SKM-1 treated with dmso at 0.1 percent for 144 hours (cell line): ENCODE results near the gene CYBA.

ENCODE experiments used
- DNase-seq: peaks from one replicate; lab custom pipeline; 2025; ENCODE audit not compliant: unreplicated experiment; lab: John Stamatoyannopoulos, UW

CYBA gene

GRCh38 chr16:88647178-88648070 is 3.4 kb downstream of the CYBA start:
- DNase-seq: no peak

- DNase-seq: no peak
Measured at GRCh38 chr16:88646345-88647034, 4.4 kb downstream of the CYBA start.

DNA sequence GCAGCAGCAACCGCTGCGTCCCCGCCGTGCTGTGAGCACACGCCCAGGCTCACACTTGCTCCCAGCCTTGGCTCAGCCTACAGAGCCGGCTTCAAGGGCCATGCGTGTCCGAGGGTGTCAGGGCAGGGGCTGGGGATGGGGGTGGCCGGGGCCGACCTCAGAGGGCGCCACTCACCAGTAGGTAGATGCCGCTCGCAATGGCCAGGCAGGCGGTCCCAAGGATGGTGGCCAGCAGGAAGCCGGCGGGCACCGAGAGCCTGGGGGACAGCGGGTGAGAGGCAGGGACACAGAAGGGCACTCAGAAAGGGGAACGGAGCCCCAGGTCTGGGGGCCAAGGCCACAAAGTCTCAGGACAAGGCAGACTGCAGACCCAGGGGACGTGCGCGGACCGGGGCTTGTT is 4.9 kb downstream of the CYBA start:
- no peak for DNase-seq

DNA sequence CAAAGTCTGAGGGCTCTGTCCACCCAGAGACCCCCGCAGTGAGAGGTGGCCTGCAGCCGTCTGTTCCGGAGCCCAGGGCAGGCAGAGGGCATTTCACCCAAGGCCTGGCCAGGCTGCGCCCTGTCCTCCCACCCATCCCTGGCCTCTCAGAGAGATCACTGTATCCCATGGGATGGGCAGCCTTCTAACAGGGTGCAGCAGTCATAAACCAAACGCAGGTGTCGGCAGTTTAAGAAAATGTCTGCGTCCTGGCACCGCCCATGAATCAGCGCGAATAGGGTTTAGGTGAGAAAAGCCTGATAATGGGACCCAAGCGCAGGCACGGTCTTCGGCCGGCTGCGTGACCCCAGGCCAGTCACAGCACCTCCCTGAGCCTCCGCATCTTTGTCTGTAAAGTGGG is 5.4 kb downstream of the CYBA start:
- DNase-seq: no peak

- DNase-seq: no peak
Measured at GRCh38 chr16:88643644-88643932, 7.3 kb downstream of the CYBA start.

- no peak for DNase-seq
Measured at GRCh38 chr16:88642881-88643643, 7.8 kb downstream of the CYBA start.

DNA sequence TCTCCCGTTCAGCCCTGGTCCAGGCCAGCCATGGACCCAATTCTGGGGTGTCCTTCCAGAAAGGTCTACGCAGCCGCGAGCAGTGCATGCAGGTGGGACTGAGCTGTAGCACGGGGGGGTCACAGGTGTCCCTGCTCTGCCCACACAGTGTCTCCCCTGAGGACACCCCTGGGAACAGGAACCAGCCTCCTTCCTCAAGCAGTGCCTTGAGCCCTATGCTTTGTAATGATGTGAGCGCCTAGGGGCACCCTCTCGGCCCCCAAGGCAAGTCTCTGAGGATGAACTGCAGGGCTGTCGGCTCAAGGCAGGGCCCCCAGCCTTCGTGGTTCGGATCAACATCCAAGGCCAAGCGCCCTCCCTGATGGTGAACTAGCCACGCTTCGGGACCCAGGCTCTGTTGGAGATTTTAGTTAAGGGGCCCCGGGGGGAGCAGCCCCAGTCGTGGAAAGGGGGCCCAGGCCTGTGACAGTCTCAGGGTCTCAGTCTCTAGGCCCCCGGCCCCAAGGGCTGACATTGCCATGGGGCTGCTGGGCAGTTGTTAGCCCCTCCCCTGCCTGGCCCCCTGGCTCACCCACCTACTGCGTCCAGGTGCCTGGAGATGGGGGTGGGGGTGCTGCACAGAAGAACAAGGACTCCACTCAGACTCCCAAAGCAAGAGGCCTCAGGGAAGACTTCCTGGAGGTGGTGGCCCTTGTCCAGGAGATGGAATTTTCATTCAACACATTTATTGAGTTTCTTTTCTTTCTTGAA is 10.2 kb downstream of the CYBA start:
- no peak for DNase-seq

DNA sequence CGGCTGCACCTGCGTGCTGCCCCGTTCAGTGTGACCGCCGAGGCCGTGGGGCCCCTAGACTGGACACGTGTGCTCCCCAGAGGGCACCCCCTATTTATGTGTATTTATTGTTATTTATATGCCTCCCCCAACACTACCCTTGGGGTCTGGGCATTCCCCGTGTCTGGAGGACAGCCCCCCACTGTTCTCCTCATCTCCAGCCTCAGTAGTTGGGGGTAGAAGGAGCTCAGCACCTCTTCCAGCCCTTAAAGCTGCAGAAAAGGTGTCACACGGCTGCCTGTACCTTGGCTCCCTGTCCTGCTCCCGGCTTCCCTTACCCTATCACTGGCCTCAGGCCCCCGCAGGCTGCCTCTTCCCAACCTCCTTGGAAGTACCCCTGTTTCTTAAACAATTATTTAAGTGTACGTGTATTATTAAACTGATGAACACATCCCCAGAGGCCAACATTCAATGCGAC is 10.8 kb downstream of the CYBA start:
- no peak for DNase-seq

DNA sequence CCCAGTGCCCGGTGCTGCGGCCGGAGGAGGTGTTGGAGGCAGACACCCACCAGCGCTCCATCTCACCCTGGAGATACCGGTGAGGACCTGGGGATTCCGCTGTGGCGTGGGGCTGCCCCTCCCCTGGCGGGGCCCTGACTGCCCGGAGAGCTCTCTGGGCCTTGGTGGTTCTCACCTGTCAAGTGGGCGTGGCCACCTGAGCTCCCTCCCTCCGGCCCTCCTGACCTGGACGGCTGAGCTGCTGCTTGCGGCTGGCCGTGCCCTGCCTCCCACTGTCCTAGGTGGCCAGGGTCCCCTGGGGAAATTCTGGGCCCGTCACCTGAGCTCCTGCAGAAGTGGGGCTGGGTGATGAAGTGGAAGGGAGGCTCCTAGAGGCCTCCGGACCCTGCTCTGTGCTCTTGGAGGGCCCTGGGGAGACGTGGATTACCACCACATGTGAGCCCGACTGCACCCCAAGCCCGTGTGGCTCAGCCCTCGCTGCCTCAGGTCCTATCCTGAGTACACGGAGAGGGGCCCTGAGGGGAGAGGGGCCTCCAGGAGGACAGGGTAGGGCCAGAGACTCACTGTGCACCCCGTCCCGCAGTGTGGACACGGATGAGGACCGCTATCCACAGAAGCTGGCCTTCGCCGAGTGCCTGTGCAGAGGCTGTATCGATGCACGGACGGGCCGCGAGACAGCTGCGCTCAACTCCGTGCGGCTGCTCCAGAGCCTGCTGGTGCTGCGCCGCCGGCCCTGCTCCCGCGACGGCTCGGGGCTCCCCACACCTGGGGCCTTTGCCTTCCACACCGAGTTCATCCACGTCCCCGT is 11.4 kb downstream of the CYBA start:
- DNase-seq: no peak

GRCh38 chr16:88638323-88639230 is 12.3 kb downstream of the CYBA start, which contains the start of gene IL17C:
Gene IL17C, plus strand, starts transcription at chr16:88638572. Its CDS starts 70 bp downstream, at chr16:88638642.
- DNase-seq: no peak

- DNase-seq: no peak
Measured at GRCh38 chr16:88636488-88637265, 14.2 kb downstream of the CYBA start.

DNA sequence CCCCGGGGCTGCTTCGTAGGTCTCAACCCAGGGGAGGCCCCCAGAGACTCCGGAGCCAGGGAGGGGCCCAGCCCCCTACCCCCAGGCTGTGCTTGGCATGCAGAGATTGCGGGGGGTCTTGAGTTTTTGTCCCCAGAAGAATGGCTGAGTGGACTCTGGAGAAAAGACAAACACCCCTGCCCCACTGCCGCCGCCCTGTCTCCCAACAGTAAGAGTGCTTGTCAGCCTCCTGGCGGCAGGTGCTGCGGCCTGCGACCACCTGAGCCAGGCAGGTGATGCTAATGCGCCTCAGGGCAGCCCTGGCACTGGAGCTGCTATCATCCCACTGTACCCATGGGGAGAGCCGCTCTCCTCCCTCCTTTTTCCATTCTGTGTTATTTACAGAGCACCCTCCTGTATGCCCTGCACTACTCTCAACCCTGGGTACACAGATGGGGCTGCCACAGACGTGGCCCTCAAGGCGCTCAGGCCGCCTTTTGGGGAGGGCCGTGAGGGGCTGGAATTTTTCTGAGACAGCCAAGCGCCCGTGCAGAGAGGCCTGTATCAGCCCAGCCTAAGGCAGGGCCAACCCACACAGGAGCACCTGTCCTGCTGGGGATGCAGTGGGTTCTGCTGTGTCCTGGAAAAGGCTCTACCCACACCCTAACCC is 15.1 kb downstream of the CYBA start:
- DNase-seq: no peak

GRCh38 chr16:88634994-88635670 is 15.7 kb downstream of the CYBA start:
- no peak for DNase-seq

GRCh38 chr16:88634141-88634993 is 16.5 kb downstream of the CYBA start:
- DNase-seq: peak; percentile 15

GRCh38 chr16:88633684-88634140 is 17.1 kb downstream of the CYBA start:
- peak; percentile 25 for DNase-seq

DNA sequence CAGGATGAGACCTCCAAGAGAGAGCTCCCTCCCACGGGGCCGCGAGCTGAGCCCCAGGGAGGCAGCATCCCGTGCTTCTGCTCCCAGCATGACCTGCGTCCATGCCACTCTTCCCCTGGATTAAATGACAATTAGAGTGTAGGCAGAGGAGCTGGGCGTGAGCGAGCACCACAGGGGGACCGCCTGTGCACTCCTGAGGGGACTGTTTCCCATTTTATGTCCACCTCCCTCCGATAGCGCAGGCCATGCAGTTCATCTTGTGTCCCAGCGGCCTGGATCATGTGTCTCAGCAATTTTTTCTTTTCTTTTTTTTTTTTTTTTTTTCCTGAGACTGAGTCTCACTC is 18.3 kb downstream of the CYBA start:
- DNase-seq: no peak
